GM06990 (cell line): Measurements from ENCODE around the gene LMNA.
"Not testable (repeated sequence)": the region's sequence is repeated elsewhere in the genome, so short reads cannot be mapped to it uniquely, and the experiment has no call there.

Experiments used
- DNase-seq: peaks from one replicate; pipeline ENCODE4 v3.0.0-alpha.2; 2011; ENCODE audit not compliant: insufficient read length; ENCODE audit errors: extremely low read depth
- H3K27me3 ChIP-seq: replicated peaks from 2 replicates; pipeline ENCODE4 v1.6.0; 2011; ENCODE audit warnings: low read length; ENCODE audit not compliant: control insufficient read depth, insufficient read depth
- H3K36me3 ChIP-seq: 2 replicates; pipeline ENCODE4 v1.5.1; 2011; ENCODE audit warnings: low read length; ENCODE audit not compliant: control insufficient read depth, insufficient read depth
- H3K4me3 ChIP-seq: replicated peaks from 2 replicates; pipeline ENCODE4 v1.5.1; 2011; ENCODE audit warnings: low read depth, mild to moderate bottlenecking, control low read depth, low read length

LMNA gene

GRCh38 chr1:156186347-156187177 lies 72.1 kb downstream of the LMNA start:
- DNase-seq, result not testable (repeated sequence)

More at GRCh38 chr1:156186347-156187177, 72.1 kb downstream of the LMNA start:
- H3K27me3 ChIP-seq, H3K4me3 ChIP-seq, H3K36me3 ChIP-seq: not testable (repeated sequence)
